GM21619 (cell line): ENCODE results near the gene ARID2.

Experiments
- ATAC-seq: cut with Tn5 transposase; IDR thresholded peaks from one replicate; pipeline ENCODE4 v1.9.1; 2021; ENCODE audit not compliant: unreplicated experiment

ARID2 gene

DNA sequence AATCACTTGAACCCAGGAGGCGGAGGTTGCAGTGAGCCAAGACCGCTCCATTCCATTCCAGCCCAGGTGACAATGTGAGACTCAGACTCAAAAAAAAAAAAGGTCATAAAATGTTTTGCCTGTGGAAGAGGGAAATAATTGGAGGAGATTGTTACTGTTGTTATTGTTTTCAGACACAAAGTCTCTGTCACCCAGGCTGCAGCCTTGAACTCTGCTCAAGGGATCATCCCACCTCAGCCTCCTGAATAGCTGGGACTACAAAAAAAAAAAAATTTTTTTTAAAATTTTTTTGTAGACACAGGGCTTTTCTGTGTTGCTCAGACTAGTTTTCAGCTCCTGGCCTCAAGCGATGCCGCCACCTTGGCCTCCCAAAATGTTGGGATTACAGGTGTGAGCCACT, 33.9 kb downstream of the ARID2 start:
- no peak for ATAC-seq

- ATAC-seq = no peak
These were observed 38.7 kb downstream of the ARID2 start for GRCh38 chr12:45768194-45768593.

DNA sequence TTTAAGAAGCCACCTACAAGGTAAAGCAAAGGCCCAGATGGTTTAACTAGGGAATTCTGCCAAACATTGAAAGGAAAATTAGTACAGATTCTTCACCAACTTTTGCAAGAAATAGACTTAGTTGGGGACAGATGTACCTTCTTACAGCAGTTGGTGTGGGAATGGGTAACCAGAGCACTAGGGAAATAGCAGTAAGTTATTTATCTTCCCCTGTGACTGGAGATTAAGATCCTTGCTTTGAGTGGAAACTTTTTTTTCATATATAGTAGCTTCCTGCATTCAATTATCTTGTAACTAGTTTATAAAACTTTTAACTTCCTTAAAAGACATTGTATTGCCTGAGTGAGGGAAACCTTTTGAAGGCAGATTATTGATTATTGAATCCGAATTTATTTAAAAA, 44.2 kb downstream of the ARID2 start:
- no peak for ATAC-seq

- ATAC-seq = no peak
These were observed 45.1 kb downstream of the ARID2 start for GRCh38 chr12:45774508-45775162.

DNA sequence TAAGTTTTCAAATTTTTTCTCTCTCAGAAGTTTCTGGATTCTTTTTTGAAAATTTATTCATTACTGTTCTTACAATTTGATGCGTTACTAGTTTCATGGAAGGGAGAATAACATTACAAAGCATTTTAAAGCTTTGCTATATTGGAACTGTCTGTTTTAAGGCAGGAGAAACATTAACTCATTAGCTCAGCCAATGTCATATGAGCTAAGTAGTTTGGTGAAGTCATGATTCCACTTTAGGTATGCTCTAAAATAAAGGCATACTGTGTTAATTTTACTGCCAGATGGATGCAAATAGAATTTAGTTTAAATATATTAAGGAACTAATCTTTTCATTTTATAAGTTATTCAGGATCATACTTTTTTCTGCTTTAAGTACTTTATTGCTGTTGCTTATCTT, 46.0 kb downstream of the ARID2 start:
- no peak for ATAC-seq

- no peak for ATAC-seq
These were observed 46.5 kb downstream of the ARID2 start for GRCh38 chr12:45775964-45776363.

- ATAC-seq = no peak
These were observed 50.4 kb downstream of the ARID2 start for GRCh38 chr12:45779936-45780335.

DNA sequence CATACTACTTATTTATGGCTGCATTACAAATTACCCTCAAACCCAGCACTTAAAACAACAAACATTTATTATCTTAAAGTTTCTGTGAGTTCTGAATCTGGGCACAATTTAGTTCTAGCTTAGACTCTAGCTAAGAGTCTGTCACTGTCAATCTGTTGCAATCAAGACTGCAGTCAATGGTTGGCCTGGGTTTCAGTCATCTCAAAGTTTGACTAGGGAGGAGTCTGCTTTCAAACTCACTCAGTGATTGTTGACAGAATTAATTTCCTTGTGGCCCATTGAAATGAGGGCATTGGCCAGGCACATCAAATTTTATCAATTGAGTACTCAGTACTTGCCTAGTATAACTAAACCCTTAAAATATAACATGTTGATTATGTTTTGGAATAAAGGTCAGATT, 51.6 kb downstream of the ARID2 start:
- ATAC-seq = no peak

DNA sequence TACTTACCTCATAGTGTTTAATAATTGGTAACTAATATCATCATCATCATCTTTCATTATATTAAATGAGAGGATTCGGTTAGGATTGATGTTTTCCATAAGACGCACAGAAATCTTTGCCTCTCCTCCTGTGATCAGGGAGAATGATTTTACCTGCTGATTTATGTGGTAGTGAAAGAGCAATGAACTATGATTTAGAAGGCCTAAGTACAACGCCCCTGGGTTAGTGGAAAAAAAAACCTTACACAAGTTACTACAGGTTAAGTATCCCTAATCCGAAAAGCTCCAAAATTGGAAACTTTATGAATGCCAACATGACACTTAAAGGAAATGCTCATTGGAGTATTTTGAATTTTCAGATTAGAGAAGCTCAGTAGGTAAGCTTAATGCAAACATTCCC, 55.8 kb downstream of the ARID2 start:
- ATAC-seq = no peak

GRCh38 chr12:45789025-45789424, 59.5 kb downstream of the ARID2 start:
- peak; percentile 67 for ATAC-seq

DNA sequence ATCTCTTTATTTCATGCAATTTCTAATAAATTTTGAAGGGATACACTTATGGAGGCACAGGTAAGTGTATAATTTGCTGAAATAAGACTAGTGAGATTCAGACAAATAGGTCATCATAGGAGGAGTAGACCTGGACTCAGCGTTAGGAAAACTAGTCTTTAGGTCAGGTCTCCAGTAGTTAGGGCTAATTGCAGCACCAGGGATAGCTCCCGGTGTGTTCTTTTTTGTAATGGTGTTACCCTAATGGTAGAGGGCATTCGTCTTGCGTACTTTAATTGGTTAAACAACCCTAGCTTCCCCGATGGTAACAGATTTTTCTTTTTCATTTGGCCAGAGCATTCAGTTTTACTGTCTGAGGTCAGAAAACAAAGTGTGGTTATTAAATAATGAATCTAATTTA, 64.9 kb downstream of the ARID2 start:
- ATAC-seq = no peak

DNA sequence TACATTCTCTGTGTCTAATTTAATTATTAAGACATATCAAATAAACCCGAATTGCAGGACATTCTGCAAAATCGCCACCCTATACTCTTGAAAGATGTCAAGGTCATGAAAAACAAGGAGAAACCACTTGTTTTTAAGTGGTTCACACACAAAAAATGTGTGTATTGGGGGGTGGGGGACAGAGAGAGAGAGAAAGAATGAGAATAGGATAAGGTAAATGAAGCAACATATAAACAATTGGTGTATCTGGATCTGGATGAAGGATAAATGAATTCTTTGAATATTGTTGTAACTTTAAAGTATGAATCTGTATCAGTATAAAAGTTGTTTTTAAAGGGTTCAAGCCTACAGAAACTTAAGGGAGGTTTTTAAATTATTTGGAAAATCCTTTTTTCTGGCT, 72.1 kb downstream of the ARID2 start:
- ATAC-seq = no peak

- no peak for ATAC-seq
These were observed 73.6 kb downstream of the ARID2 start for GRCh38 chr12:45803111-45803510.

GRCh38 chr12:45816652-45817051, 87.1 kb downstream of the ARID2 start:
- ATAC-seq = no peak

GRCh38 chr12:45827974-45828373, 98.5 kb downstream of the ARID2 start:
- ATAC-seq = no peak

- peak; percentile 61 for ATAC-seq
These were observed 98.9 kb downstream of the ARID2 start for GRCh38 chr12:45828402-45828801.

DNA sequence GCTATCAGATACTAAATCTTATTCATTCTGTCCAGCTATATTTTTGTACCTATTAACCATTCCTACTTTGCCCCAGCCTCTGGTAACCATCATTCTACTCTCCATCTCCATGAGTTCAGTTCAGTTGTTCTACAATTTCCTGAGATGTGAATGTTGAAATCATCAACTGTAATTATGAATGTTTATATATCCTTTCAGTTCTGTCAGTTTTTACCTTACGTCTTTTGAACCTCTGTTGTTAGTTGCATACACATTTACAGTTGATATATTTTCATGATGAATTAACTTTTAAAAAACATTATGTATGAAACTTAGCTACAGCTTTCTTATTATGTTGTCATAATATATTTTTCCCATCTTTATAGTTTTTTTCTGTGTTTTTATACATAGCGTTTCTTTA, 102.1 kb downstream of the ARID2 start:
- no peak for ATAC-seq

DNA sequence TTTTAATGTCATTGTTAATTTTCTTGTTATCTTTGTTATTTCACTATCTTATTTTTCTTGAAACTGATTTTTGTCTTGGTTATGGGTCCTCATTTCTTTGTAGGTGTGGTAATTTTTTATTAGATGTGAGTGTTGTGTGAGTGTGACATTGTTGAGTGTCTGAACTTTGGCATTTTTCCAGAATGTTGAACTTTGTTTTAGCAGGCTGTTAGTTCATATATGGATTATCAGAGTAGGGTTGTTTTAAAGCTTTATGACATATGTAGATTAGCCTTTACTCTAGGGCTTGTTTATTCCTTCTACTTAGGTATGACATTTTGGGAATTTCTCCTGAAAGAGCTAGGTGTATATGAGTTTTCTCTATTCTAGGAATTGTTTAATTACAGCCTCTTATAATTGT, 103.9 kb downstream of the ARID2 start:
- no peak for ATAC-seq

GRCh38 chr12:45834809-45835208, 105.3 kb downstream of the ARID2 start:
- ATAC-seq = no peak

GRCh38 chr12:45839917-45840316, 110.4 kb downstream of the ARID2 start:
- no peak for ATAC-seq

GRCh38 chr12:45849289-45849688, 119.8 kb downstream of the ARID2 start:
- ATAC-seq = no peak

GRCh38 chr12:45850302-45850701, 120.8 kb downstream of the ARID2 start:
- no peak for ATAC-seq

GRCh38 chr12:45852508-45852907, 123.0 kb downstream of the ARID2 start:
- no peak for ATAC-seq
